DMS53 (cell line): ENCODE data around the gene KCTD15.
"Not testable (repeated sequence)": the region's sequence is repeated elsewhere in the genome, so short reads cannot be mapped to it uniquely, and the experiment has no call there.

Source experiments
- DNase-seq: peaks from one replicate; lab custom pipeline; 2025; lab: John Stamatoyannopoulos, UW

KCTD15 gene

DNA sequence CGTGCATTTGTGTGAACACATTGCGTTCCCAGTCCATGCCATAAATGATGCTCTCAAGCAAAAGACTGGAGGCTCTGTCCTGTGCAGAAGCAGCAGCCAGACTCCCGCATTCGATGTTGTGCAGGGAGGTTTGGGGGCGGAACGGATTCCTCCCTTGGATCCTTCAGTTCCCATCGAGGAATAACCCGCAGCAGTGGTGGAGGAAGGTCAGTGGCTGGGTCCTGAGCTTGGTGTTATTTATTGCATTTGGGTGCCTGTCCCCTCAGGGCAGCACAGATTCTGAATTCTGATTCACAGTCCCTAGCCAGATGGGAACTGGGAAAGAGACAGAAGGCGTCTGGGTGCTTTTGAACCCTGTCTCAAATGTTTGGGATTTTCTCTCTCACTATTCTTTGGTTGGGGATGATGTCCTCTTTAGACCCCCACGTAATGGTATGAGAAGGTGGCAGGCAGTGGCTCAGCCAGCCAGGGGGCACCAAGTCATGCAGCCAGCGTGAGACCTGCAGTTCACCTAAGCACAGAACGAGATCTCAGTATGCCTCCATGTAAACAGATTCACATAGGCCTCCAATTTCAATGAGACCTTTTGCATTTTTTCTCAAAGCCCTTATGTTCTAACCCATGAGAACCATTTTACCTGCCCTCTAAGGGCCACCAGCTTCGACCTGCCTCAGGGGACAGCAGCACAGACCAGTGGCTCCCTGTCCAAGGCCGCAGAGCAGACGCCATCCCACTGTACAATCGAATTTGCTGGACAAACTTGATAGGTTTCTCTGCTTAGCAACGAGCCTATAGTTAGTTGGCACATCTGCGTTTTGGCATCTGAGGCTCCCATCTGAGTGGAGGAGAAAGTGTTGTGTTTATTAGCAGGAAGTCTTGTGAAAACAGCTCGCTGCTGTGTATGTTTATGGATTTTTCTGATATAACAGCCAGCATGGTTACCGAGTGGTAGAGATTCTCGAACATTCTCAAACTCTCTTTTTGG, 17.8 kb downstream of the KCTD15 start:
- DNase-seq, result no peak

GRCh38 chr19:33815380-33816340, 19.0 kb downstream of the KCTD15 start:
- no peak for DNase-seq

GRCh38 chr19:33818411-33818810, 21.7 kb downstream of the KCTD15 start:
- no peak for DNase-seq

DNA sequence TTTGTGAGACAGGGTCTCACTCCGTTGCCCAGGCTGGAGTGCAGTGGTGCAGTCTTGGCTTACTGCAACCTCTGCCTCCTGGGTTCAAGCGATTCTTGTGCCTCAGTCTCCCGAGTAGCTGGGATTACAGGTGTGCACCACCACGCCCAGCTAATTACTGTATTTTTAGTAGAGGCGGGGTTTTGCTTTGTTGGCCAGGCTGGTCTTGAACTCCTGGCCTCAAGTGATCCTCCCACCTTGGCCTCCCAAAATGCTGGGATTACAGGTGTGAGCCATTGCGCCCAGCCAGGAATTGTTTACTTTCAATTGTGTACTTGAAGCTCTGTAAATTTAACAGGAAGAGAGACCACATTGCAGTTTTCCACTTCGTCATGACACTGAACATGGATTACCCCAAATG, 22.4 kb downstream of the KCTD15 start:
- DNase-seq, result not testable (repeated sequence)

DNA sequence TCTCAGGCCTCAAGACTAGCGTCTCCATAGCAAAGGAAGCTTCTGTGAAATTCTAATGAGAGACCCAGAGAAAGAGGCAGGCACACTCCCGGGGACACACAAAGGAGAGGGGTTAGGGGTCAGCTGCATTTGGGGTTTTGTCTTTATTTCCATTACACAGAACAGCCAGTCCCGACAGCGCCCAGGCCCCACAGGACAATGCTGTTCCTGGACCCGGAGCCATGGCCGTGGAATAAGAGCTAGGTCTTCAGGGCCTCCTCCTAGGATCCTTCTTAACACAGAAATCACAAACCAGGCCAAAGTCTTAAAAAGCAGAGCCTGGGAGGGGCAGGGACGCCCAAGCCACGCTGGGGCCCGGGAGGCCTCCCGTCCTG, 22.8 kb downstream of the KCTD15 start:
- no peak for DNase-seq

DNA sequence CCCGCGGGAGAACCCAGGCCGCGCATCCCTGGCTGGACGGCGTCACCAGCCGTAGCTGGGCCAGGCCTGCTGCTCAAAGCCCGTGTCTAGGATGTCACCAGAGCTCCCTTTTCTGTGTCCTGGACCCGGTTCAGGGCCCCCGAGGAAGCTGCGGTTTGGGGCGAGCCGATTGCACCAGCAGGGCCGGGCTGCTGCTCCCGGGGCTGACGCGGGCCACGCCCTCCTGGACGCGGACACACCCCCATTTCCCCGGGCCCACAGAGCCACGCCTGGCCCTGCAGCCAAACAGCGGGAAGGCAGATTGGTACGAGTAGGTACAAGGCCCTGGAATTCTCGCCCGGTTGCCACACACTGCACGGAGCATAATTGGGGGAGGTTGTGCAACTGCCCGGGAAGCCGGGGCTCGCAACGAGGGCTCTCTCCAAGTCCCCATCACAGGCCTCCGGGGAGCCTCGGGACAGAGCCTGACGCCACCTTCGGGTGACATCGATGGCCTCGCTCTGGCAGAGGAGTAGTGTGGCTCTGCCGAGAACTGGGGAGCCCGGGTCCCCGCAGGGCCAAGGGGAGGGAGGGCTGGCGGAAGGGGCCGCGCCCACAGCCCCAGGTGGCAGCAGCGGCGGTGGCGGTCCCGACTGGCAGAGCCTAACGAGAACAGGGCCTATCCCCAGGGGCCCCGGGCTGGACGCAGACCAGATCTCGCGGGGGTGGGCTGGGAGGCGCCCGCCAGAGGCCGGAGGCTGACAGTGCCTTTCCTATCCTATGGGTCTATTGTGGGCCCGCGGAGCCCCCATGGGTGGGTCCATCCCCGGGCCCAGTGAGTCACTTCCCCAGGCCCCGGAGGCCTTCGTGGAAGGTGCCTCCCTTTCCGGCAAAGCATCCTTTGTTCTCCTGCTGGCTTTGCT, 23.5 kb downstream of the KCTD15 start:
- no peak for DNase-seq

GRCh38 chr19:33821871-33822270, 25.2 kb downstream of the KCTD15 start:
- DNase-seq, result no peak

DNA sequence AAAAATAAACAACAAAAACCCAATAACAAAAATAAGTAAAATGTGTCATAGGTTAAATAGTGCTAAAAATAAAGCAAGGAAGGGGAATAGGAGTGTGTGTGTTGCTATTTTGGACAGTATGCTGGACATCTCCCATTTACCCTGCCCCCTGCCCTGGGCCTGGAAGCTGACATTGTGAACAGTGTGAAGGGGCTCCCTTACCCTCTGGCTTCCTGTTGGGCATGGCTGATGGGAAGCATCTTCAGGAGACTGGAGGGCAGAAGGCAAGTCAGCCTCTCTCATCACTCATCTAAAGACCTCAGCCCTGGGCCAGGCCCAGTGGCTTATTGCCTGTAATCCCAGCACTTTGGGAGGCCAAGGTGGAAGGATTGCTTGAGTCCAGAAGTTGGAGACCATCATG, 26.7 kb downstream of the KCTD15 start:
- no peak for DNase-seq

DNA sequence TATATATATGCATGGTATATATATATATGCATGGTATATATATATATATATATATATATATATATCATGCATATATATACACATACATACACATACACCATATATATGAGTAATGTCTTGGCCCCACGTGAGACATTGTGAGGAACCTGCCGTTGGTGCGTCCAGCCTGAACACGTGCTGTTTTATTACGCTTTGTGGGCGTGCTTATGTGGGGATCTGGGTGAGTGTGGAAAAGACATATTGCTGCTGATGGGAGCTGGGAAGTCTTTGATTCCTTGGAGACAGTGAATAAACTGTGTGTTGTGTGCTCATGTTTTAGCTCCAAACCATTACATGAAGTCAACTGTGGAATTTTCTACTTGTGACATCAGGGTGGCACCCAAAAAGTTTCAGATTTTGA, 28.9 kb downstream of the KCTD15 start:
- DNase-seq, result no peak

DNA sequence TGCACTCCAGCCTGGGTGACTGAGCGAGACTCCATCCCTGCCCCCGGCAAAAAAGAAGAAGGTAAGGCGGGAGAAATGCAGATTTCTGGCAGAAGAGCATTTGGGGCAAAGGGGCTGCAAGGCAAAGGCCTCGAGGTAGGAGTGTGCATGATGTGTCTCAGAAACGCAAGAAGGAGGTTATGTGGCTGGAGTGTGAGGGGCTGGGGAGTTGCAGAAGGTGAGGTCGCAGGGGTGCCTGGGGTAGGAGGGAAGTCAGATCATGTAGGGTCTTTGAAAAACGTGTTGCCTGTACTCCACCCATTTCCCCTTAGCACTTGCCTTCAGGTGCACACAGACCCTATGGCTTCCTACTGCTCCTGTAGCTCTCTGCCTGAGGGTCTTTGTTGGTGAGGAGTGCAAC, 29.9 kb downstream of the KCTD15 start:
- no peak for DNase-seq

DNA sequence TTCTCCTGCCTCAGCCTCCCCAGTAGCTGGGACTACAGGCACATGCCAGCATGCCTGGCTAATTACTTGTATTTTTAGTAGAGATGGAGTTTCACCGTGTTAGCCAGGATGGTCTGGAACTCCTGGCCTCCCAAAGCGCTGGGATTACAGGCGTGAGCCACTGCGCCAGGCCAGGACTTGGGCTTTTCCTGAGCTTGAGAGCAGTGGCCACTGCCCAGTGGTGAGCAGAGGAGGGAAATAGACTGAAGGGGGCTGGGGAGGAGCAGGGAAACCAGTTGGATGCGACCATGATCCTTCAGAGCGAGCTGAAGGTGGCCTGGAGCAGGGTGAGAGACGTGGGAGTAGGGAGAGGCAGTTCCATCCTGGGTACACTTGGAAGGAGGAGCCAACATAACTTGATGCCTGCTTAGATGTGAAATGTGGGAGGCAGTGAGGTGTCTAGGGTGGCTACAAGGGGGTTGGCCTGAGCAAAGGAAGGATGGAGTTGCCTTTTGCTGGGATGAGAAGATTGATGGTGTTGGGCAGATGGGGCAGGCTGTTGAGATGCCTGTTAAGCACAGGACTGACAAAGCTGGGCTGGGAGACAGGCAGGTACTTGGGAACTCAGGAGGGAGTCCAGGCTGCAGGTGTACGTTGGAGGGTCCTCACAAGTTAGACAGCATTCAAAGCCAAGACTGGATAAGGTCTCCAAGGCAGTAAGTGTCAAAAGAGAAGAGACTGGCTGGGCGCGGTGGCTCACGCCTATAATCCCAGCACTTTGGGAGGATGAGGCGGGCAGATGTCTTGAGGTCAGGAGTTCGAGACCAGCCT, 31.8 kb downstream of the KCTD15 start:
- DNase-seq, result no peak

- DNase-seq, result no peak
Measured at GRCh38 chr19:33830264-33830663, 33.6 kb downstream of the KCTD15 start.

DNA sequence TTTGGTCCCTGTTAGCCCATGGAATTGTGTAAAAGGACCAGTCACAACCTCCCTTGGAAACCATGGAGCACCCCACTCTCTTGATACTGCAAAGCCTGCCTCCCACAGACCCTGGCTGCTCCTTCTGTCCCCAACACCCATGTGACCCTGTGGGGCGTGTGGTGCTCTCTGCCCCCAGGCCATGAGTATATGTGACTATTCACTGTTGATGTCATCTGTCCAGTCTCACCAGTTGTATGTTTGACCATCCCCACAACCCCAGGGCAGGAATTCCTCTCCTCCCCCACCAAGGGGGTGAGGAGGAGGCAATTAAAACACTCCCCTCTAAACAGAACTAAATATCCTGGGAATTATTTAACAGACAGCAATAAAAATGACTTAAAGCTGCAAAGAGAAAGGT, 35.2 kb downstream of the KCTD15 start:
- DNase-seq, result no peak

- no peak for DNase-seq
Measured at GRCh38 chr19:33832633-33833032, 36.0 kb downstream of the KCTD15 start.

DNA sequence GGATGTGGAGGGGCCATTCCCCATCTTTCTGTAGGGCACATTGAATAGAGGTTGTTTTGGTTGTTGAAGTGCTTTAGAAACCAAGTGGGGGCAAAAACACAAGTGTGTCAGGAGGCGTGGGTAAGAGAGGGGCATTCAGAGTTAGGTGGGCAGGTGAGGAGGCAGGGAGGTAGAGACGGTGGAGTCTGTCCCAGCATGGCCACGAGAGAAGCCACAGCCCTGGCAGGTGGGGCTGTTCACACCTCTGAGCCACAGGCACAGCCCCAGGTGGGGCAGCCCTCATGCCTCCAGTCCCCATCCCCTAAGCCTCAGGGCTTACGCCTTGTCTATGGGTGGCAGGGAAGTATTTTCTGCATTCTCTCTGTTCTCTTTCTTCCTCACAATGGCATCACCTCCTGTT, 43.7 kb downstream of the KCTD15 start:
- no peak for DNase-seq

- no peak for DNase-seq
Measured at GRCh38 chr19:33840783-33841182, 44.1 kb downstream of the KCTD15 start.

GRCh38 chr19:33841685-33842084, 45.0 kb downstream of the KCTD15 start:
- DNase-seq, result no peak

DNA sequence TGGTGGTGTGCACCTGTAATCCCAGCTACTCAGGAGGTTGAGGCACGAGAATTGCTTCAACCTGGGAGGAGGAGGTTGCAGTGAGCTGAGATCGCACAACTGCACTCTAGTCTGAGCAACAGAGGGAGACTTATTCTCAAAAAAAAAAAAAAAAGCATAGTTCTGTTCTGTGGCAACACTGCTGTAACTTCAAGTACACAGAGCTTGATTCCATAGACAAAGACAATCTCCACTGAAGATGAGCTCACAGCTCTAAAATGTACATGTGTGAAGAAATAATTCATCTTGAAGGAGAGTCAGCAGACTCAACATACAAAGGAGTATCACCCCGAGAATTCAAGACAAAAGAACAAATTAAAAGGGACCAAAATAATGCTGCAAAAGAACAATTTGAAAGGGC, 47.8 kb downstream of the KCTD15 start:
- no peak for DNase-seq

DNA sequence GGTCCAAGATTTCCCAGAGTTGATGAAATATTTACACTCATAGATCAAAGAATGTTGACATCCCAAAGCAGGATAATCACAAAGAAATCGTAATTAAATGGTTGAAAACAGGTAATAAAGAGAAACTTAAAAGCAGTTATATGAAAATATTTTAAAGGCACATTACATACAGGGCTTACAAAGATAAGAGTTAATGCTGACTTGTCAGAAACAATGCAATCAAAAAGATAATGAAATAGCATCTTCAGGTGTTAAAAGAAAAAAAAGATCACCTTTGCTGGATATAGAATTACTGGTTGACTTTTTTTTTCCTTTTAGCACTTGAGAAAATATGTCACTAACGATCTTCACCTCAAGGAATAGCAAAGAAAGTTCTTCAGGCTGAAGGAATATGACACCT, 48.8 kb downstream of the KCTD15 start:
- DNase-seq, result no peak

GRCh38 chr19:33849551-33850147, 53.0 kb downstream of the KCTD15 start:
- DNase-seq, result no peak
